ENCODE results near the gene SBSN. TPM values are rescaled to one million over a fixed set of nuclear protein-coding genes. Genes with fewer than 3 reads are reported as not detected.
"Not testable (repeated sequence)": the region's sequence is repeated elsewhere in the genome, so short reads cannot be mapped to it uniquely, and the experiment has no call there.

The SBSN gene
- total RNA-seq, 3 donors from 2014 or later, result not detected

- Histone ChIP-seq H3K27me3 (no peaks in the 10 kb centered on the region), H3K4me1 (no peaks in the 10 kb centered on the region), H3K9me3 (no peaks in the 10 kb centered on the region), H3K27ac (no peak overlapping the region), H3K36me3 (no peaks in the 10 kb centered on the region), H3K4me3 (no peak overlapping the region)
- TF ChIP-seq POLR2AphosphoS5 (IDR thresholded peaks at IDR 0.05), result no peak
- no peak for DNase-seq (ENCODE audit: low spot score in 2 of 2)
- intact Hi-C loops (cut with DNase I; ENCODE audit: low total_unique reads), result no loop called here
Measured at GRCh38 chr19:35484252-35485036, 43.7 kb downstream of the SBSN start.

- Histone ChIP-seq H3K4me3 (no peak overlapping the region), H3K9me3 (no peaks in the 10 kb centered on the region), H3K4me1 (no peaks in the 10 kb centered on the region), H3K36me3 (no peaks in the 10 kb centered on the region), H3K27ac (no peak overlapping the region), H3K27me3 (no peaks in the 10 kb centered on the region)
- no peak for DNase-seq (ENCODE audit: low spot score in 2 of 2)
- TF ChIP-seq POLR2A (IDR thresholded peaks at IDR 0.05), result no peak
- TF ChIP-seq CTCF (IDR thresholded peaks at IDR 0.05), result no peak
- no peak for TF ChIP-seq POLR2AphosphoS5 (IDR thresholded peaks at IDR 0.05)
- intact Hi-C loops (cut with DNase I; ENCODE audit: low total_unique reads), result no loop called here
Measured at GRCh38 chr19:35483089-35483488, 45.0 kb downstream of the SBSN start.

- Histone ChIP-seq H3K27ac (no peak overlapping the region), H3K36me3 (no peaks in the 10 kb centered on the region), H3K4me1 (no peaks in the 10 kb centered on the region), H3K27me3 (no peaks in the 10 kb centered on the region), H3K9me3 (no peaks in the 10 kb centered on the region), H3K4me3 (no peak overlapping the region)
- intact Hi-C loops (cut with DNase I; ENCODE audit: low total_unique reads), result no loop called here
- TF ChIP-seq POLR2A (IDR thresholded peaks at IDR 0.05) (no peak), CTCF (IDR thresholded peaks at IDR 0.05) (no peak), POLR2AphosphoS5 (IDR thresholded peaks at IDR 0.05) (no peak)
- DNase-seq (ENCODE audit: low spot score in 2 of 2), result no peak
Measured at GRCh38 chr19:35478794-35479677, 49.1 kb downstream of the SBSN start.

- H3K36me3 ChIP-seq, result no peaks in the 10 kb centered on the region
- TF ChIP-seq POLR2AphosphoS5 (IDR thresholded peaks at IDR 0.05), result no peak
- no peak for TF ChIP-seq POLR2A (IDR thresholded peaks at IDR 0.05)
- no peak for TF ChIP-seq CTCF (IDR thresholded peaks at IDR 0.05)
Measured at GRCh38 chr19:35476149-35476548, 52.0 kb downstream of the SBSN start.

GRCh38 chr19:35474594-35474993, 53.5 kb downstream of the SBSN start:
- H3K27me3 ChIP-seq; DNase-seq (ENCODE audit: low spot score in 2 of 2); H3K27ac ChIP-seq; H3K36me3 ChIP-seq; H3K4me1 ChIP-seq; H3K9me3 ChIP-seq; intact Hi-C loops (cut with DNase I; ENCODE audit: low total_unique reads); H3K4me3 ChIP-seq: not testable (repeated sequence)

More at GRCh38 chr19:35476149-35476548, 52.0 kb downstream of the SBSN start:
- no peaks in the 10 kb centered on the region for H3K4me1 ChIP-seq
- intact Hi-C loops (cut with DNase I; ENCODE audit: low total_unique reads), result no loop called here
- no peak overlapping the region for H3K4me3 ChIP-seq
- H3K27ac ChIP-seq, result no peak overlapping the region
- DNase-seq (ENCODE audit: low spot score in 2 of 2), result no peak
- H3K9me3 ChIP-seq, result no peaks in the 10 kb centered on the region
- no peaks in the 10 kb centered on the region for H3K27me3 ChIP-seq

GRCh38 chr19:35474104-35474503, 54.0 kb downstream of the SBSN start:
- no peak overlapping the region for H3K27ac ChIP-seq
- no peaks in the 10 kb centered on the region for H3K27me3 ChIP-seq
- H3K4me1 ChIP-seq, result no peaks in the 10 kb centered on the region
- TF ChIP-seq CTCF (IDR thresholded peaks at IDR 0.05) (no peak), POLR2A (IDR thresholded peaks at IDR 0.05) (no peak), POLR2AphosphoS5 (IDR thresholded peaks at IDR 0.05) (no peak)
- H3K4me3 ChIP-seq, result no peak overlapping the region
- H3K9me3 ChIP-seq, result no peaks in the 10 kb centered on the region
- no peaks in the 10 kb centered on the region for H3K36me3 ChIP-seq
- intact Hi-C loops (cut with DNase I; ENCODE audit: low total_unique reads), result no loop called here
- DNase-seq (ENCODE audit: low spot score in 2 of 2), result no peak
